Gastrocnemius medialis (tissue), 4 donors: ENCODE data around the gene DMRTB1. TPM values are rescaled to one million over a fixed set of nuclear protein-coding genes. Genes with fewer than 3 reads are reported as not detected.

Source experiments
- ATAC-seq, 2 donors: fragments of 150-250 bp; one replicate each; pipeline ENCODE4 v1.9.1; 2016
- DNase-seq, 2 donors: peaks; one replicate each; pipeline ENCODE4 v3.0.0-alpha.2; 2019
- H3K27ac ChIP-seq, 4 donors: fragments of 200-600 bp; sonication (generic); 1 replicate in 1 of 4; 2 replicates in 3 of 4; pipeline ENCODE4 v1.5.1; 2016 to 2018; ENCODE audit warnings: mild to moderate bottlenecking in 2 of 4, moderate library complexity in 1 of 4
- H3K27me3 ChIP-seq, 3 donors: fragments of 200-600 bp; sonication (generic) in 2 of 3; 1 replicate in 1 of 3; 2 replicates in 2 of 3; pipeline versions ENCODE4 v1.5.1 to v1.6.0; 2016 to 2019; ENCODE audit warnings: mild to moderate bottlenecking in 1 of 3, moderate library complexity in 1 of 3
- H3K36me3 ChIP-seq, 2 donors: fragments of 200-600 bp; sonication (generic) in 1 of 2; one replicate each; pipeline ENCODE4 v1.5.1; 2017 to 2018
- H3K4me1 ChIP-seq, 2 donors: fragments of 200-600 bp; sonication (generic) in 1 of 2; one replicate each; pipeline ENCODE4 v1.5.1; 2016 to 2017; ENCODE audit warnings: mild to moderate bottlenecking in 2 of 2
- H3K4me3 ChIP-seq, 4 donors: fragments of 200-600 bp; sonication (generic) in 3 of 4; 1 replicate in 1 of 4; 2 replicates in 3 of 4; pipeline ENCODE4 v1.5.1; 2016 to 2019; ENCODE audit warnings: mild to moderate bottlenecking in 2 of 4
- H3K9me3 ChIP-seq, 3 donors: fragments of 200-600 bp; sonication (generic) in 2 of 3; 1 replicate in 1 of 3; 2 replicates in 2 of 3; pipeline ENCODE4 v1.5.1; 2016 to 2019
- CTCF ChIP-seq, 5 experiments: fragments of 450-650 bp in 3 of 5; fragments of 200-600 bp in 2 of 5; sonication (generic) in 2 of 5; IDR thresholded peaks in 4 of 5; conservative IDR thresholded peaks in 1 of 5; 1 replicate in 4 of 5; 2 replicates in 1 of 5; pipeline ENCODE4 v1.5.1; 2016 to 2019; ENCODE audit warnings: antibody characterized with exemption in 5 of 5, mild to moderate bottlenecking in 3 of 5, moderate library complexity in 3 of 5
- POLR2A ChIP-seq, 2 donors: fragments of 450-650 bp; IDR thresholded peaks; one replicate each; pipeline ENCODE4 v1.6.1; 2017; ENCODE audit warnings: antibody characterized with exemption in 2 of 2, mild to moderate bottlenecking in 2 of 2, moderate library complexity in 2 of 2
- in situ Hi-C, 4 donors: fragments of 200-750 bp; cut with MboI; loops; one replicate each; pipeline versions ENCODE4 v1.15.0 to v1.8.0; 2017; ENCODE audit warnings: low sequenced_read_pairs in 4 of 4
- intact Hi-C: fragments of 100-400 bp; cut with DNase I; formaldehyde crosslinking; loops from one replicate; pipeline ENCODE4 v1.15.1; 2023; ENCODE audit warnings: low total_unique reads
- total RNA-seq, 4 donors: library from RNA; depleted of rRNA; stranded (reverse); fragments of >200 nt; gene quantifications; one replicate each; pipeline versions ENCODE4 v1.1.0 to v1.2.3, GENCODE V29; 2016

Gene DMRTB1
- total RNA-seq, 4 donors from 2014 or later, result not detected

- Histone ChIP-seq H3K9me3 (no peaks in the 10 kb centered on the region), H3K36me3 (no peaks in the 10 kb centered on the region), H3K27me3 (peaks cover 0 to 3% (median 0%) of the 10 kb centered on the region in 3 donors), H3K27ac (no peak overlapping the region), H3K4me1 (no peaks in the 10 kb centered on the region), H3K4me3 (no peak overlapping the region)
- DNase-seq (no peak), ATAC-seq (no peak)
- TF ChIP-seq CTCF (IDR thresholded peaks at IDR 0.05 in 4 of 5, conservative IDR thresholded peaks at IDR 0.05 in 1 of 5) (no peak), POLR2A (IDR thresholded peaks at IDR 0.05) (no peak)
- intact Hi-C loops, result no loop called here
- in situ Hi-C loops, result no loop called here
These were observed 11.8 kb upstream of the DMRTB1 start for GRCh38 chr1:53447413-53447812.

GRCh38 chr1:53448241-53448841 is 10.9 kb upstream of the DMRTB1 start:
- peaks cover 0 to 3% (median 0%) of the 10 kb centered on the region in 3 donors for H3K27me3 ChIP-seq
- no peak overlapping the region for H3K27ac ChIP-seq
- DNase-seq (no peak), ATAC-seq (no peak)
- in situ Hi-C loops (no loop called here), intact Hi-C loops (no loop called here)
- TF ChIP-seq POLR2A (IDR thresholded peaks at IDR 0.05), result no peak
- no peak for TF ChIP-seq CTCF (IDR thresholded peaks at IDR 0.05 in 4 of 5, conservative IDR thresholded peaks at IDR 0.05 in 1 of 5)
- no peak overlapping the region for H3K4me3 ChIP-seq
- H3K4me1 ChIP-seq, result no peaks in the 10 kb centered on the region
- no peaks in the 10 kb centered on the region for H3K9me3 ChIP-seq
- no peaks in the 10 kb centered on the region for H3K36me3 ChIP-seq

- Histone ChIP-seq H3K27me3 (peaks cover 0 to 3% (median 0%) of the 10 kb centered on the region in 3 donors), H3K4me3 (no peak overlapping the region), H3K36me3 (no peaks in the 10 kb centered on the region), H3K4me1 (no peaks in the 10 kb centered on the region), H3K27ac (no peak overlapping the region), H3K9me3 (no peaks in the 10 kb centered on the region)
- TF ChIP-seq POLR2A (IDR thresholded peaks at IDR 0.05), result no peak
- no peak for ATAC-seq
- intact Hi-C loops, result no loop called here
- in situ Hi-C loops, result no loop called here
- DNase-seq, result no peak
These were observed 10.2 kb upstream of the DMRTB1 start for GRCh38 chr1:53449021-53449420.

GRCh38 chr1:53449693-53450092 is 9.5 kb upstream of the DMRTB1 start:
- ATAC-seq, result no peak
- Histone ChIP-seq H3K4me3 (no peak overlapping the region), H3K9me3 (no peaks in the 10 kb centered on the region), H3K4me1 (no peaks in the 10 kb centered on the region), H3K27me3 (peaks cover 0 to 3% (median 0%) of the 10 kb centered on the region in 3 donors), H3K36me3 (no peaks in the 10 kb centered on the region), H3K27ac (no peak overlapping the region)
- DNase-seq, result no peak
- in situ Hi-C loops, result no loop called here
- intact Hi-C loops, result no loop called here
- TF ChIP-seq CTCF (IDR thresholded peaks at IDR 0.05 in 4 of 5, conservative IDR thresholded peaks at IDR 0.05 in 1 of 5) (no peak), POLR2A (IDR thresholded peaks at IDR 0.05) (no peak)

- Histone ChIP-seq H3K4me3 (no peak overlapping the region), H3K27me3 (peaks cover 0 to 3% (median 0%) of the 10 kb centered on the region in 3 donors), H3K4me1 (no peaks in the 10 kb centered on the region), H3K9me3 (no peaks in the 10 kb centered on the region), H3K36me3 (no peaks in the 10 kb centered on the region), H3K27ac (no peak overlapping the region)
- TF ChIP-seq CTCF (IDR thresholded peaks at IDR 0.05 in 4 of 5, conservative IDR thresholded peaks at IDR 0.05 in 1 of 5), result no peak
- no peak for TF ChIP-seq POLR2A (IDR thresholded peaks at IDR 0.05)
- in situ Hi-C loops (no loop called here), intact Hi-C loops (no loop called here)
- ATAC-seq (no peak), DNase-seq (no peak)
These were observed 9.0 kb upstream of the DMRTB1 start for GRCh38 chr1:53450225-53450624.
